Amniotic stem cell (primary cell): Measurements from ENCODE around the gene METTL17.
"Not testable (repeated sequence)": the region's sequence is repeated elsewhere in the genome, so short reads cannot be mapped to it uniquely, and the experiment has no call there.

Experiments
- DNase-seq: peaks from one replicate; lab custom pipeline; 2025; lab: John Stamatoyannopoulos, UW

METTL17 gene

DNA sequence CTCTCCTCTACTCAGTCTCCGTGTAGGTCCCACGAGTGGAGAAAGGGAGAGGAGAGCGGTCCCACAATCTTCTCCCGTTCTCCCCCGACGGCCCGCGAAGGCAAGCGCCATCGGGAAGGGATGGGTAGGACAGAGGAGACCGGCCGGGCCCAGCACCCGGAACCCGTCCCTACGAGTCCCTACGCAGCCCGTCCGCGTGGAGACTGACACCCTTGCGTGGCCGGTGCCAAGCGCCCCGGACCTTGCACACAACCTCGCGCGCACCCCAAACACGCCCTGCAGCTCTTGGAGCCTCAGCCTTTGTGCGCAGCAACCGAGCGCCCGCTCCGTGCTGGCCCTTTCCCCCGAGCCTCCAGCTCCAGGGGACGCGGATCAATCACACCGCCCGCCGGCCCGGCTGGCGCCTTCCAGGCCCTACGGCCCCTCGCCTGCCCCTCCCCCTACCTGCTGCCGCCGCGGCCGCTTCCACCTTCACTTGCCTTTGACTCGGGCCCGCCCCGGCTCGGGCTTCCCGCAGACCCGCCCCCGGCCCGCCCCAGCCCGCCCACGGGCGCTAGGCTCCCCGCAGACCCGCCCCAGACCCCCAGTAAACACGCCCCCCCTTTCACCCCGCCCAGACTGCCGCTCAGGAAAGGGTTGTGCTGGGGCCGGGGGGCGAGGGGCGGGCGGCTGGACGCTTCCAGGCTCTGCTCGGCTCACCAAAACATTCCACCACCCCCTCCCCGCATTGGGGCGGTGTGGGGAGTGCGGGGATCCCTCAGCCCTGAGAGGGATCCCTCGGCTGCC is 35.0 kb downstream of the METTL17 start, which contains the start of gene NDRG2:
Gene NDRG2 (minus strand): TSS at position 477 of the 786 bp plus-strand sequence. CDS start 1,746 bp downstream, outside the sequence.
- no peak for DNase-seq

- DNase-seq: no peak
Measured at GRCh38 chr14:21025371-21026273, 35.8 kb downstream of the METTL17 start.

GRCh38 chr14:21026274-21026987 is 36.7 kb downstream of the METTL17 start:
- no peak for DNase-seq

DNA sequence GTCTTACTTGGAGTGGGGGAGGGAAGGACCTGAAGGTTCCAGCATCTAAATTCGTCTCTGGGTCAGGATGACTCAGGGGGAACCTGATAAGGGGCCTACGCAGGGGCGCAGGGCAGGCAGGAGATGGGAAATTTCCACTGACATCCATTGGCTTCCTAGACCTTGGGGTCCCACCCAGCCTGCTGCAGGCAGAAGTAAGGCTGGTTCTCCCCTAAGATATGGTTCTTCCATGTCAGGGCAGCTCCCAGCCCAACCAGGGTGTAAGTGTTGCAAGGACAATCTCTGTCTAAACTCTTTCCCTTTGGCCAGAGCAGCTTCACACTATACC is 37.2 kb downstream of the METTL17 start:
- no peak for DNase-seq

DNA sequence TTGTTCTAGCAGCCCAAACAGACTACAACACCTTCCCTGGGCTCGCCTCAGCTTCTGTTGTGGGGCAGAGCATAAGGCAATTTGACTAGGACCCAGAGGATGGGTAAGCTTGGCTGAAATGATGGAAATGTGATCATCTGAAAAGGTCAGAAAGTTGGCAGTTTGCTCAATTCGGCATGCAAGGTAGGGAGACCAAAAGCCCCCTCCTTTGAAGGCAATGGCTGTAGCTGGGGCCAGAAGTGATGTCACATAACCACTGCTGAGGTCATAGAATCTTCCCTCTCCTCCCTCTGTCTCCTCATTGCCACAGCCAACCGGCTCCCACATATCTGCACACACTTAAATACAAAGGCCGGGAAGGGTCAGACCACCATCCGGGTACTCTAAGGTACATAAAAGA is 40.1 kb downstream of the METTL17 start, which contains the start of gene TPPP2:
Gene TPPP2 (plus strand): TSS at position 301 of the 400 bp plus-strand sequence. CDS start 365 bp downstream, outside the sequence.
- DNase-seq: no peak

- no peak for DNase-seq
Measured at GRCh38 chr14:21030531-21030930, 40.8 kb downstream of the METTL17 start.

GRCh38 chr14:21032326-21033132 is 42.7 kb downstream of the METTL17 start:
- DNase-seq: no peak

DNA sequence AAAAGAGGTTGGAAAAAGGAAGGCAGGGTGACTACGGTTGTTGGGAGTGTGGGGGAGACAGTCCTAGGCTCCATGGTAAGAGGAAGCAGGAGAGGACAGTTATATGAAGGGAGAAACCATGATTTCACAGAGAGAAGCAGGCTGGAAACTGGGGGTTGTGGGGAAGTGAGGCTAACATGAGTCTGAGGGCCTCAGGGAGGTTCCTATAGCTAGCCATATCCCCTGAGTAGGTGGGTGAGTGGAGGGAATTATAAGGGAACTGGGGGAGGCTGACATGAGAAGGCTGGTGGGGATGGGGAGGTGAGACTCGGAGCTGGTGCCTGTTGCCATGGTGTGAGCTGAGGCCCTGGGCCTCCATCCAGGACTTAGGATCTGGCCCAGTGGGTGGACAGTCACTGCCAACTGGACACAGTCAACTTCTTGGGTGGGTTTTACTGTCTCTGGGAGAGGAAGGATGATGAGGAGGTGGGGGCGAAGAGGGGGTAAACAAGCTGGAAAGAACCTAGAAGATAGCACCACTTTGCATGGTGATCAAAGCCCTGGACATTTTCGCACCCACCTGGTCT is 43.4 kb downstream of the METTL17 start:
- DNase-seq: no peak

DNA sequence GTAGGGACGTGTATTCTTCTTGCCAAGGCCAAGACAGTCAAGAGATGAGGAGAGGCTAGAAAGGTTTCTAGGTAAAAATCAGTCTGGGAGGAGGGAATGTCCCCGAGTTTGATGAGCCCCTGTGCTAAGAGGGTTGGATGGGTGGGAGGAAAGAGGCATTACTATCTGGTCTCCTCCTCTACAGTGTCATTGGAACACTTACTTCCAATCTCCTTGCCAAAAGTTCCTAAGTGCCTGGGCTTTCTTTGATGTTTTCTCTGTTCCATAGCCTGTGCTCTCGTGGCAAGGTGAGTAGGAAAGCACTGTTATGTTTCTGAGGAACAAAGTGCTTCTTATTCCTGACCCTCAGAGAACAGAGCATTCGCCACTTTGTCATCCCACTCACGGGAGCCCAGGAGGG is 44.9 kb downstream of the METTL17 start, which contains the start of gene RNASE13:
Gene RNASE13 (minus strand): TSS at position 101 of the 400 bp plus-strand sequence. CDS start 519 bp downstream, outside the sequence.
- DNase-seq: no peak

GRCh38 chr14:21036751-21037150 is 47.0 kb downstream of the METTL17 start:
- DNase-seq: no peak

- DNase-seq: no peak
Measured at GRCh38 chr14:21037156-21037555, 47.4 kb downstream of the METTL17 start.

DNA sequence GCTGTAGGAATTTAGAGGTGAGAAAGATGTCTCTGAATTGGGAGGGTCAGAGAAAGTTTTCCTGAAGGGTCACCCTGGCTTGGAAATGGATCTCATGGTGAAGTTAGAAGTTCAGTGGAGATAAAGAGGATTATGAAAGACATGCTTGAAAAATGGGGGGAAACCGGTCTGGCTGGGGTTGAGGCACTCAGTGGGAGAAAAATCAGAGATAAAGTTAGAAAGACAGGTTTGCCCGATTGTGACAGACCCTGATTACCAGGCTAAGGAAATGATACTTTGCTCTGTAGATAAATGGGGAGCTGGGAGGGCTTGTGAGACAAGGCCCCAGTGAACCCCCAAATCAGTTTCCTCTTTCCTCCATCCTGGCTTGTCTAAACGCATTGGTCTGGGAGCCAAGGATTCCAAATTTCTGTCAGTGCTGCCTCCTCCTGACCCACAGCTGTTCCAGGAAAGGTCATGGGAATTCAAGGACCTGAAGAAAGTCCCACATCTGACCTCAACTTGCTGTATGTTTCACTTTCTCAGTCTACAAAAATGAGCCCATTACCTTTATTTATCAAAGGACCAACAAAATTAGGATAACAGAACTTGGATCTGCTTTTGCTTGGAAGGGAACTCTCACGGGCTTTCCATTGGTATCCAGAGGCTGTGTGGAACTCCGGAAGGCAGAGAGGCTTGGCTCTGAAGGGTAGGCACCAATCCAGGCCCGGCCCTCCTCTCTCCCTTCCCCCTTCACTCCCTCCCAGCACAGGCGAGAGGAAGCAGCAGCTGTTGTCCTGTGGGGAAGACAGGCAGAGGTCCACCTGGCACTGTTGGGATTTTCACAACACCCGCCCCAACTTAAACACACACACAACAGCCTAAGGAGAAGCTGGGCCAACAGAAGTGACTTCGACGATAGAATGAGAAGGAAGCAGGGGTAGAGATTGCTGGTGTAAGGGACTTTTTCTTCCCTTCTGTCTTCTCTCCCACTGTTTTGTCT is 49.0 kb downstream of the METTL17 start:
- DNase-seq: no peak

GRCh38 chr14:21039585-21040369 is 50.0 kb downstream of the METTL17 start:
- DNase-seq: peak; percentile 40

- DNase-seq: no peak
Measured at GRCh38 chr14:21040370-21040925, 50.7 kb downstream of the METTL17 start.

GRCh38 chr14:21040941-21041340 is 51.2 kb downstream of the METTL17 start:
- DNase-seq: not testable (repeated sequence)

- no peak for DNase-seq
Measured at GRCh38 chr14:21041676-21042433, 52.1 kb downstream of the METTL17 start, which contains the start of gene RNASE7. Gene RNASE7, plus strand, starts transcription at chr14:21042362. Its CDS starts 631 bp downstream, at chr14:21042993.

GRCh38 chr14:21042918-21043317 is 53.1 kb downstream of the METTL17 start:
- DNase-seq: no peak
